Activated naive CD4-positive, alpha-beta T cell (primary cell): ENCODE measurements around the gene C1orf174.

Experiments used
- DNase-seq, 4 experiments: peaks; one replicate each; lab custom pipeline; 2025; lab: John Stamatoyannopoulos, UW

C1orf174 gene

GRCh38 chr1:3894626-3895278, 5.3 kb downstream of the C1orf174 start:
- DNase-seq: no peak

GRCh38 chr1:3893190-3893589, 6.9 kb downstream of the C1orf174 start:
- DNase-seq: no peak

GRCh38 chr1:3892748-3893147, 7.3 kb downstream of the C1orf174 start:
- no peak for DNase-seq

GRCh38 chr1:3891329-3891865, 8.7 kb downstream of the C1orf174 start:
- no peak for DNase-seq

- no peak for DNase-seq
Observed at GRCh38 chr1:3890389-3891328, 9.4 kb downstream of the C1orf174 start.

GRCh38 chr1:3889936-3890335, 10.1 kb downstream of the C1orf174 start:
- no peak for DNase-seq

- no peak for DNase-seq
Observed at GRCh38 chr1:3888301-3888700, 11.8 kb downstream of the C1orf174 start.

GRCh38 chr1:3886691-3887090, 13.4 kb downstream of the C1orf174 start:
- DNase-seq: no peak

GRCh38 chr1:3886106-3886670, 13.9 kb downstream of the C1orf174 start:
- DNase-seq: no peak

GRCh38 chr1:3885611-3886010, 14.5 kb downstream of the C1orf174 start:
- no peak for DNase-seq

- no peak for DNase-seq
Observed at GRCh38 chr1:3884966-3885365, 15.1 kb downstream of the C1orf174 start.

GRCh38 chr1:3883194-3883925, 16.7 kb downstream of the C1orf174 start:
- no peak for DNase-seq

GRCh38 chr1:3881193-3881480, 18.9 kb downstream of the C1orf174 start:
- DNase-seq: no peak

GRCh38 chr1:3880429-3881192, 19.5 kb downstream of the C1orf174 start:
- no peak for DNase-seq

- no peak for DNase-seq
Observed at GRCh38 chr1:3879787-3880428, 20.2 kb downstream of the C1orf174 start.

- no peak for DNase-seq
Observed at GRCh38 chr1:3879099-3879498, 21.0 kb downstream of the C1orf174 start.

GRCh38 chr1:3876716-3877115, 23.4 kb downstream of the C1orf174 start:
- no peak for DNase-seq

GRCh38 chr1:3874736-3875135, 25.3 kb downstream of the C1orf174 start:
- DNase-seq: no peak

GRCh38 chr1:3872546-3872945, 27.5 kb downstream of the C1orf174 start:
- no peak for DNase-seq

- no peak for DNase-seq
Observed at GRCh38 chr1:3871451-3871805, 28.6 kb downstream of the C1orf174 start.

GRCh38 chr1:3869751-3870301, 30.2 kb downstream of the C1orf174 start:
- no peak for DNase-seq
